GM12801 (cell line): Measurements from ENCODE around the gene FLT3LG.

Source experiments
- CTCF ChIP-seq: IDR thresholded peaks from one replicate; pipeline ENCODE4 v1.5.1; 2011; ENCODE audit warnings: control low read depth; ENCODE audit not compliant: insufficient read length; ENCODE audit errors: extremely low read depth

The FLT3LG gene

GRCh38 chr19:49459388-49459787, 14.6 kb upstream of the FLT3LG start:
- TF ChIP-seq CTCF: no peak

GRCh38 chr19:49461656-49462055, 12.4 kb upstream of the FLT3LG start:
- no peak for TF ChIP-seq CTCF

- no peak for TF ChIP-seq CTCF
Observed at GRCh38 chr19:49462492-49462891, 11.5 kb upstream of the FLT3LG start.

- no peak for TF ChIP-seq CTCF
Observed at GRCh38 chr19:49463960-49464740, 9.9 kb upstream of the FLT3LG start.

- no peak for TF ChIP-seq CTCF
Observed at GRCh38 chr19:49465371-49465770, 8.6 kb upstream of the FLT3LG start.

- TF ChIP-seq CTCF: no peak
Observed at GRCh38 chr19:49468199-49468598, 5.8 kb upstream of the FLT3LG start.

- no peak for TF ChIP-seq CTCF
Observed at GRCh38 chr19:49468746-49469447, 5.1 kb upstream of the FLT3LG start.
